HCT116 (cell line): ENCODE data around the gene LMAN1L. TPM values are rescaled to one million over a fixed set of nuclear protein-coding genes. Genes with fewer than 3 reads are reported as not detected.

Source experiments
- ATAC-seq: fragments of 200-7000 bp; cut with Tn5 transposase; 2 replicates; pipeline ENCODE4 v1.9.1; 2020; ENCODE audit warnings: mild to moderate bottlenecking, moderate library complexity
- BruUV-seq: library from RNA; stranded (reverse); fragments of 400-500 nt; replicated peaks from 2 replicates; lab custom pipeline; 2021; lab: Mats Ljungman, UMichigan
- CTCF ChIA-PET: fragments of 300-600 bp; sonication (Branson Sonifier 250); formaldehyde crosslinking; loops from one replicate; lab custom pipeline; 2021; ENCODE audit warnings: antibody characterized with exemption; lab: Charles Lee
- POLR2A ChIA-PET: fragments of 300-600, 350-600 bp; sonication (Branson Sonifier 250); formaldehyde crosslinking; loops from one replicate; lab custom pipeline; 2021; ENCODE audit warnings: antibody characterized with exemption; lab: Charles Lee
- RAD21 ChIA-PET, 2 experiments: fragments of 300-600 bp; sonication (Branson Sonifier 250); formaldehyde crosslinking; loops; one replicate each; lab custom pipeline; 2023; ENCODE audit warnings: low total read pairs in 2 of 2; ENCODE audit not compliant: uncharacterized antibody in 2 of 2, unreplicated experiment in 2 of 2, low non-redundant PET in 1 of 2; lab: Charles Lee
- DNase-seq: peaks from one replicate; pipeline ENCODE4 v3.0.0-alpha.2; 2010; ENCODE audit warnings: low read depth, low spot score
- H2AFZ ChIP-seq: fragments of 200-600 bp; shearing (Covaris generic), sonication (generic); 2 replicates; pipeline ENCODE4 v1.6.1; 2017; ENCODE audit warnings: low read depth, mixed run types, mixed read lengths, antibody characterized with exemption, low read length; ENCODE audit not compliant: poor library complexity, severe bottlenecking
- H3K27ac ChIP-seq: 2 replicates; pipeline ENCODE4 v1.5.1; 2012; ENCODE audit warnings: low read depth, low read length
- H3K27me3 ChIP-seq: fragments of 200-600 bp; sonication (generic); 2 replicates; pipeline ENCODE4 v1.6.1; 2016; ENCODE audit warnings: mixed run types, low read length, mixed read lengths; ENCODE audit not compliant: insufficient read depth
- H3K36me3 ChIP-seq, 2 experiments: fragments of 200-500 bp in 1 of 2; fragments of 200-600 bp in 1 of 2; sonication (Bioruptor generic) in 1 of 2; sonication (generic) in 1 of 2; 2 replicates each; pipeline versions ENCODE4 v1.5.1 to v1.6.1; 2014 to 2016; ENCODE audit warnings: low read length in 2 of 2, inconsistent platforms in 1 of 2, mixed read lengths in 1 of 2, mixed run types in 1 of 2; ENCODE audit not compliant: insufficient read depth in 2 of 2, control insufficient read depth in 1 of 2
- H3K4me1 ChIP-seq, 2 experiments: fragments of 200-600 bp in 1 of 2; sonication (generic) in 1 of 2; 2 replicates each; pipeline versions ENCODE4 v1.5.1 to v1.6.1; 2012 to 2017; ENCODE audit warnings: low read length in 2 of 2, inconsistent platforms in 1 of 2, mild to moderate bottlenecking in 1 of 2, mixed read lengths in 1 of 2, mixed run types in 1 of 2, moderate library complexity in 1 of 2; ENCODE audit not compliant: insufficient read depth in 2 of 2, control insufficient read depth in 1 of 2
- H3K4me2 ChIP-seq: fragments of 200-600 bp; sonication (generic); 2 replicates; pipeline ENCODE4 v1.6.1; 2017; ENCODE audit warnings: mixed run types, low read length, mixed read lengths
- H3K4me3 ChIP-seq, 2 experiments: fragments of 200-600 bp in 1 of 2; sonication (generic) in 1 of 2; replicated peaks in 1 of 2; 2 replicates each; pipeline ENCODE4 v1.5.1; 2011 to 2016; ENCODE audit warnings: low read length in 2 of 2, control low read depth in 1 of 2, low read depth in 1 of 2, mild to moderate bottlenecking in 1 of 2, mixed read lengths in 1 of 2, mixed run types in 1 of 2
- H3K79me2 ChIP-seq: fragments of 200-600 bp; sonication (generic); 2 replicates; pipeline ENCODE4 v1.6.1; 2017; ENCODE audit warnings: mild to moderate bottlenecking, mixed run types, low read length, moderate library complexity, mixed read lengths; ENCODE audit not compliant: insufficient read depth
- H3K9ac ChIP-seq: fragments of 200-600 bp; sonication (generic); 2 replicates; pipeline ENCODE4 v1.6.1; 2016; ENCODE audit warnings: low read length, mixed read lengths
- H3K9me2 ChIP-seq: fragments of 200-600 bp; sonication (generic), shearing (Covaris generic); 2 replicates; pipeline ENCODE4 v1.6.1; 2017; ENCODE audit warnings: mixed run types, mild to moderate bottlenecking, moderate library complexity; ENCODE audit not compliant: insufficient read depth
- H3K9me3 ChIP-seq, 2 experiments: fragments of 200-500 bp in 1 of 2; fragments of 200-600 bp in 1 of 2; sonication (Bioruptor generic) in 1 of 2; sonication (generic) in 1 of 2; 2 replicates each; pipeline ENCODE4 v1.6.1; 2014 to 2017; ENCODE audit warnings: low read length in 2 of 2, mixed read lengths in 2 of 2, inconsistent platforms in 1 of 2, low read depth in 1 of 2, mild to moderate bottlenecking in 1 of 2, mixed run types in 1 of 2, moderate library complexity in 1 of 2; ENCODE audit not compliant: control insufficient read depth in 1 of 2, insufficient read depth in 1 of 2
- H4K20me1 ChIP-seq: fragments of 200-600 bp; sonication (generic), shearing (Covaris generic); 2 replicates; pipeline ENCODE4 v1.6.1; 2017; ENCODE audit warnings: mixed run types, mild to moderate bottlenecking, moderate library complexity; ENCODE audit not compliant: insufficient read depth
- CBX3 ChIP-seq: IDR thresholded peaks from 2 replicates; pipeline ENCODE4 v1.6.1; 2012; ENCODE audit warnings: low read depth
- CEBPB ChIP-seq: IDR thresholded peaks from 2 replicates; pipeline ENCODE4 v1.6.1; 2012; ENCODE audit warnings: low read depth
- CTCF ChIP-seq, 3 experiments: fragments of 200-600 bp in 1 of 3; sonication (generic) in 1 of 3; IDR thresholded peaks in 2 of 3; conservative IDR thresholded peaks in 1 of 3; 2 replicates each; pipeline ENCODE4 v1.5.1; 2012 to 2017; ENCODE audit warnings: low read depth in 2 of 3, low read length in 2 of 3, antibody characterized with exemption in 1 of 3, borderline replicate concordance in 1 of 3, control low read depth in 1 of 3, mild to moderate bottlenecking in 1 of 3, mixed read lengths in 1 of 3, mixed run types in 1 of 3, moderate library complexity in 1 of 3; ENCODE audit not compliant: insufficient read depth in 1 of 3
- EZH2 ChIP-seq: fragments of 200-600 bp; sonication (generic); IDR thresholded peaks from 2 replicates; pipeline ENCODE4 v1.6.1; 2017; ENCODE audit warnings: antibody characterized with exemption, mixed run types
- EZH2phosphoT487 ChIP-seq: fragments of 200-600 bp; IDR thresholded peaks from 2 replicates; pipeline ENCODE4 v1.6.1; 2018; ENCODE audit warnings: antibody characterized with exemption, borderline replicate concordance
- FOSL1 ChIP-seq: IDR thresholded peaks from 2 replicates; pipeline ENCODE4 v1.6.1; 2012; ENCODE audit warnings: low read depth
- JUND ChIP-seq: IDR thresholded peaks from 2 replicates; pipeline ENCODE4 v1.6.1; 2012
- POLR2A ChIP-seq: IDR thresholded peaks from 2 replicates; pipeline ENCODE4 v1.7.0; 2011; ENCODE audit warnings: borderline replicate concordance; ENCODE audit not compliant: insufficient read depth, insufficient read length; ENCODE audit errors: extremely low read depth
- POLR2AphosphoS5 ChIP-seq: IDR thresholded peaks from 2 replicates; pipeline ENCODE4 v1.6.1; 2011; ENCODE audit warnings: mild to moderate bottlenecking, low read depth, low read length, moderate library complexity
- RAD21 ChIP-seq: IDR thresholded peaks from 2 replicates; pipeline ENCODE4 v1.6.1; 2012; ENCODE audit warnings: low read depth, mild to moderate bottlenecking
- REST ChIP-seq: IDR thresholded peaks from 2 replicates; pipeline ENCODE4 v1.6.1; 2012; ENCODE audit warnings: low read depth
- SIN3A ChIP-seq: IDR thresholded peaks from 2 replicates; pipeline ENCODE4 v1.6.1; 2012; ENCODE audit warnings: low read depth
- SP1 ChIP-seq: IDR thresholded peaks from 2 replicates; pipeline ENCODE4 v1.6.1; 2012; ENCODE audit warnings: low read depth
- SRF ChIP-seq: IDR thresholded peaks from 2 replicates; pipeline ENCODE4 v1.6.1; 2012; ENCODE audit warnings: low read depth
- TCF7L2 ChIP-seq: IDR thresholded peaks from 2 replicates; pipeline ENCODE4 v1.7.0; 2011; ENCODE audit warnings: borderline replicate concordance, inconsistent platforms; ENCODE audit not compliant: insufficient read depth, insufficient read length; ENCODE audit errors: extremely low read depth
- YY1 ChIP-seq: IDR thresholded peaks from 2 replicates; pipeline ENCODE4 v1.6.1; 2011; ENCODE audit warnings: low read length, low read depth, moderate library complexity, mild to moderate bottlenecking; ENCODE audit not compliant: insufficient replicate concordance; ENCODE audit errors: extremely low read depth
- ZNF274 ChIP-seq: fragments of 200-500 bp; sonication (Bioruptor generic); IDR thresholded peaks from 2 replicates; pipeline ENCODE4 v1.6.1; 2014; ENCODE audit warnings: mild to moderate bottlenecking, low read depth, low read length, inconsistent platforms
- intact Hi-C: fragments of 100-400 bp; cut with micrococcal nuclease; formaldehyde crosslinking; loops from 2 replicates; pipeline ENCODE4 v1.10.0; 2022
- total RNA-seq: library from RNA; stranded (reverse); gene quantifications from one replicate; pipeline ENCODE4 v1.2.1, GENCODE V29; 2021; ENCODE audit not compliant: unreplicated experiment
- TF ChIP-seq, protein P1 (sequence below): IDR thresholded peaks from 2 replicates; pipeline ENCODE4 v1.6.1; 2012
- TF ChIP-seq, protein P2 (sequence below): IDR thresholded peaks from 2 replicates; pipeline ENCODE4 v1.6.1; 2012
- TF ChIP-seq, protein P3 (sequence below): IDR thresholded peaks from 2 replicates; pipeline ENCODE4 v1.6.1; 2011; ENCODE audit warnings: mild to moderate bottlenecking, low read length, moderate library complexity; ENCODE audit not compliant: insufficient replicate concordance; ENCODE audit errors: extremely low read depth

LMAN1L gene
- total RNA-seq, 1 experiment from 2014 or later = 0.17 TPM

DNA sequence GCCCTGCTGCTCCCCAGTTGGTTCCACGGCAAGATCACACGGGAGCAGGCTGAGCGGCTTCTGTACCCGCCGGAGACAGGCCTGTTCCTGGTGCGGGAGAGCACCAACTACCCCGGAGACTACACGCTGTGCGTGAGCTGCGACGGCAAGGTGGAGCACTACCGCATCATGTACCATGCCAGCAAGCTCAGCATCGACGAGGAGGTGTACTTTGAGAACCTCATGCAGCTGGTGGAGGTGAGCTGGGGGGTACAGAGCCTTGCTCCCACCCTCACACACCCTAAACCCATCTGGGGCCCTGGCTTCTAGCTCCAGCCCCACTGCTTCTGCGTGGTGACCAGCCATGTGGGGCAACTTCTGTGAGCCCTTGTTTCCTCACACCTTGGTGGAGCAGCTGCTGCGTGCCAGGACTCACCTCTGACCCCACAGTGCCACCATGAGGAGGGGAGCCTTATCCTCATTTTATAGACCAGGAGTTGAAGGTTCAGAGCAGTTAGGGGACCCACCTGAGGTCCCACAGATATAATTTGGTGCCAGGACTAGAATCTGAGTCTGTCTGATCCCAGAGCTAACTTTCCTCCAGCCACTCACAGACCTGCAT lies 13.3 kb upstream of the LMAN1L start:
- BruUV-seq = no TSS peak
- H3K4me2 ChIP-seq = no peak overlapping the region
- no peaks in the 10 kb centered on the region for H3K27me3 ChIP-seq
- no peak overlapping the region for H3K4me3 ChIP-seq
- ChIA-PET CTCF (interaction anchor here (1.0 to 1.5 kb wide), 4 partner anchors 9 to 30 kb away, joined by 3 to 5 read pairs (median 4); no protein-coding TSS in a partner anchor), RAD21 (no interaction called here), POLR2A (interaction anchor here (1.1 kb wide), 1 partner anchor 17 kb away, joined by 3 read pairs; the partner anchor contains the start of gene CSK)
- H3K9ac ChIP-seq = no peak overlapping the region; the same call in 1 of the 2 replicates
- no peak for TF ChIP-seq POLR2A
- TF ChIP-seq CTCF (IDR thresholded peaks at IDR 0.05 in 2 of 3, conservative IDR thresholded peaks at IDR 0.05 in 1 of 3; ENCODE audit: borderline replicate concordance in 1 of 3, insufficient read depth in 1 of 3, low read depth in 2 of 3, low read length in 2 of 3) = no peak
- no peak for TF ChIP-seq EZH2
- TF ChIP-seq TCF7L2 = no peak
- TF ChIP-seq YY1 = no peak
- no peak for TF ChIP-seq REST
- TF ChIP-seq JUND = no peak
- TF ChIP-seq RAD21 = no peak
- TF ChIP-seq ZNF274 = no peak
- TF ChIP-seq, protein P1, sequence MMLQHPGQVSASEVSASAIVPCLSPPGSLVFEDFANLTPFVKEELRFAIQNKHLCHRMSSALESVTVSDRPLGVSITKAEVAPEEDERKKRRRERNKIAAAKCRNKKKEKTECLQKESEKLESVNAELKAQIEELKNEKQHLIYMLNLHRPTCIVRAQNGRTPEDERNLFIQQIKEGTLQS = no peak
- TF ChIP-seq CEBPB = no peak
- TF ChIP-seq SP1 = no peak
- TF ChIP-seq FOSL1 = no peak
- TF ChIP-seq, protein P2, sequence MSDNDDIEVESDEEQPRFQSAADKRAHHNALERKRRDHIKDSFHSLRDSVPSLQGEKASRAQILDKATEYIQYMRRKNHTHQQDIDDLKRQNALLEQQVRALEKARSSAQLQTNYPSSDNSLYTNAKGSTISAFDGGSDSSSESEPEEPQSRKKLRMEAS = no peak
- no peak for TF ChIP-seq CBX3
- TF ChIP-seq, protein P3, sequence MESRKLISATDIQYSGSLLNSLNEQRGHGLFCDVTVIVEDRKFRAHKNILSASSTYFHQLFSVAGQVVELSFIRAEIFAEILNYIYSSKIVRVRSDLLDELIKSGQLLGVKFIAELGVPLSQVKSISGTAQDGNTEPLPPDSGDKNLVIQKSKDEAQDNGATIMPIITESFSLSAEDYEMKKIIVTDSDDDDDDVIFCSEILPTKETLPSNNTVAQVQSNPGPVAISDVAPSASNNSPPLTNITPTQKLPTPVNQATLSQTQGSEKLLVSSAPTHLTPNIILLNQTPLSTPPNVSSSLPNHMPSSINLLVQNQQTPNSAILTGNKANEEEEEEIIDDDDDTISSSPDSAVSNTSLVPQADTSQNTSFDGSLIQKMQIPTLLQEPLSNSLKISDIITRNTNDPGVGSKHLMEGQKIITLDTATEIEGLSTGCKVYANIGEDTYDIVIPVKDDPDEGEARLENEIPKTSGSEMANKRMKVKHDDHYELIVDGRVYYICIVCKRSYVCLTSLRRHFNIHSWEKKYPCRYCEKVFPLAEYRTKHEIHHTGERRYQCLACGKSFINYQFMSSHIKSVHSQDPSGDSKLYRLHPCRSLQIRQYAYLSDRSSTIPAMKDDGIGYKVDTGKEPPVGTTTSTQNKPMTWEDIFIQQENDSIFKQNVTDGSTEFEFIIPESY = no peak
- no peak for TF ChIP-seq SIN3A
- TF ChIP-seq EZH2phosphoT487 = no peak
- no peak for TF ChIP-seq POLR2AphosphoS5
- TF ChIP-seq SRF = no peak
- H3K9me2 ChIP-seq = no peaks in the 10 kb centered on the region
- peak overlapping the region; percentile 45 for H3K27ac ChIP-seq
- H3K9me3 ChIP-seq = no peaks in the 10 kb centered on the region
- no peak for ATAC-seq
- no peak for DNase-seq
- no peaks in the 10 kb centered on the region for H4K20me1 ChIP-seq
- H2AFZ ChIP-seq = no peak overlapping the region
- intact Hi-C loops = no loop called here
- H3K79me2 ChIP-seq = no peaks in the 10 kb centered on the region; the same call in 1 of the 2 replicates
- H3K4me1 ChIP-seq = peaks cover 3 to 13% of the 10 kb centered on the region in 2 experiments; a peak in 3 of 4 replicates
- peaks cover 13 to 31% of the 10 kb centered on the region in 2 experiments for H3K36me3 ChIP-seq
